OCI-LY3 (cell line): ENCODE measurements around the gene U2SURP.

Experiments
- H2AFZ ChIP-seq: fragments of 200-600, 300-600 bp; shearing (Covaris generic); 2 replicates; pipeline ENCODE4 v1.6.0; 2014; ENCODE audit warnings: antibody characterized with exemption, low read depth, low read length
- H3K27ac ChIP-seq: fragments of 200-600, 300-600 bp; sonication (generic); 2 replicates; pipeline ENCODE4 v1.5.1; 2014; ENCODE audit warnings: mild to moderate bottlenecking, low read length, moderate library complexity, mixed read lengths
- H3K27me3 ChIP-seq: fragments of 200-600, 300-600 bp; sonication (generic); 2 replicates; pipeline ENCODE4 v1.6.1; 2014; ENCODE audit warnings: low read depth, low read length, mixed read lengths
- H3K36me3 ChIP-seq: fragments of 200-600, 300-600 bp; sonication (generic); replicated peaks from 2 replicates; pipeline ENCODE3; 2014; ENCODE audit warnings: low read depth, low read length, mixed read lengths
- H3K4me1 ChIP-seq: fragments of 300-600, 200-600 bp; sonication (generic); 2 replicates; pipeline ENCODE4 v1.6.1; 2014; ENCODE audit warnings: low read length, mixed read lengths
- H3K4me2 ChIP-seq: fragments of 200-600, 300-600 bp; sonication (generic); 2 replicates; pipeline ENCODE4 v1.6.1; 2014; ENCODE audit warnings: low read length, mixed read lengths
- H3K4me3 ChIP-seq: fragments of 300-600, 200-600 bp; sonication (generic); 2 replicates; pipeline ENCODE4 v1.5.1; 2014; ENCODE audit warnings: antibody characterized with exemption, mild to moderate bottlenecking, low read length, moderate library complexity
- H3K79me2 ChIP-seq: fragments of 300-600, 200-600 bp; shearing (Covaris generic); 2 replicates; pipeline ENCODE4 v1.6.1; 2014; ENCODE audit warnings: mild to moderate bottlenecking, low read length, mixed read lengths
- H3K9ac ChIP-seq: fragments of 300-600, 200-600 bp; shearing (Covaris generic); 2 replicates; pipeline ENCODE4 v1.6.0; 2014; ENCODE audit warnings: mild to moderate bottlenecking, low read length, moderate library complexity
- H3K9me3 ChIP-seq: fragments of 200-600, 300-600 bp; shearing (Covaris generic); 2 replicates; pipeline ENCODE4 v1.6.1; 2014; ENCODE audit warnings: low read length, mixed read lengths; ENCODE audit not compliant: insufficient read depth
- H4K20me1 ChIP-seq: fragments of 200-600, 300-600 bp; sonication (generic); 2 replicates; pipeline ENCODE4 v1.6.1; 2016; ENCODE audit warnings: low read length, mixed read lengths; ENCODE audit not compliant: insufficient read depth
- CTCF ChIP-seq: fragments of 200-600, 300-600 bp; sonication (generic); IDR thresholded peaks from 2 replicates; pipeline ENCODE4 v1.5.1; 2014; ENCODE audit warnings: antibody characterized with exemption, low read length, low read depth
- EZH2phosphoT487 ChIP-seq: fragments of 200-600 bp; shearing (Covaris generic); IDR thresholded peaks from 2 replicates; pipeline ENCODE4 v1.6.1; 2018; ENCODE audit warnings: antibody characterized with exemption, mixed run types, low read depth

Gene U2SURP

GRCh38 chr3:142992323-142992722 is 9.0 kb upstream of the U2SURP start:
- no peaks in the 10 kb centered on the region for H3K79me2 ChIP-seq
- no peak overlapping the region for H3K9ac ChIP-seq
- no peaks in the 10 kb centered on the region for H3K36me3 ChIP-seq
- H3K27me3 ChIP-seq = no peaks in the 10 kb centered on the region
- no peaks in the 10 kb centered on the region for H3K9me3 ChIP-seq
- no peak for TF ChIP-seq CTCF
- no peak for TF ChIP-seq EZH2phosphoT487
- no peak overlapping the region for H3K4me3 ChIP-seq
- H4K20me1 ChIP-seq = no peaks in the 10 kb centered on the region
- H3K4me1 ChIP-seq = peaks cover 19% of the 10 kb centered on the region
- H3K4me2 ChIP-seq = no peak overlapping the region
- no peak overlapping the region for H3K27ac ChIP-seq
- no peak overlapping the region for H2AFZ ChIP-seq

- H2AFZ ChIP-seq = no peak overlapping the region
- H3K9me3 ChIP-seq = no peaks in the 10 kb centered on the region
- H3K4me3 ChIP-seq = no peak overlapping the region
- H3K27me3 ChIP-seq = no peaks in the 10 kb centered on the region
- peak overlapping the region; percentile 23 for H3K4me2 ChIP-seq
- no peaks in the 10 kb centered on the region for H3K79me2 ChIP-seq
- TF ChIP-seq CTCF = peak; percentile 87
- no peak for TF ChIP-seq EZH2phosphoT487
- no peak overlapping the region for H3K9ac ChIP-seq
- no peak overlapping the region for H3K27ac ChIP-seq
- no peaks in the 10 kb centered on the region for H4K20me1 ChIP-seq
- H3K36me3 ChIP-seq = no peaks in the 10 kb centered on the region
- peaks cover 10% of the 10 kb centered on the region for H3K4me1 ChIP-seq
Observed at GRCh38 chr3:142993958-142994442, 7.4 kb upstream of the U2SURP start.

- H3K4me1 ChIP-seq = peaks cover 10% of the 10 kb centered on the region
- no peak overlapping the region for H3K9ac ChIP-seq
- H3K9me3 ChIP-seq = no peaks in the 10 kb centered on the region
- H2AFZ ChIP-seq = no peak overlapping the region
- no peak overlapping the region for H3K4me2 ChIP-seq
- H3K79me2 ChIP-seq = peaks cover 21% of the 10 kb centered on the region
- H4K20me1 ChIP-seq = no peaks in the 10 kb centered on the region
- no peak for TF ChIP-seq EZH2phosphoT487
- no peak for TF ChIP-seq CTCF
- H3K4me3 ChIP-seq = no peak overlapping the region
- no peaks in the 10 kb centered on the region for H3K36me3 ChIP-seq
- H3K27ac ChIP-seq = no peak overlapping the region
- no peaks in the 10 kb centered on the region for H3K27me3 ChIP-seq
Observed at GRCh38 chr3:142997330-142997729, 4.0 kb upstream of the U2SURP start.

GRCh38 chr3:142998439-142998838 is 2.9 kb upstream of the U2SURP start:
- Histone ChIP-seq H3K36me3 (no peaks in the 10 kb centered on the region), H3K27me3 (no peaks in the 10 kb centered on the region), H3K4me3 (no peak overlapping the region), H3K9ac (no peak overlapping the region), H2AFZ (no peak overlapping the region), H3K9me3 (no peaks in the 10 kb centered on the region), H3K4me1 (peaks cover 13% of the 10 kb centered on the region), H4K20me1 (no peaks in the 10 kb centered on the region), H3K4me2 (no peak overlapping the region), H3K27ac (no peak overlapping the region), H3K79me2 (peaks cover 33% of the 10 kb centered on the region)
- TF ChIP-seq EZH2phosphoT487 (no peak), CTCF (no peak)
